GM12873 (cell line): ENCODE results near the gene ESM1.

ENCODE experiments used
- TF ChIP-seq, protein P1 (sequence below): IDR thresholded peaks from 2 replicates; pipeline ENCODE4 v1.5.1; 2012; ENCODE audit warnings: low read depth, mild to moderate bottlenecking, moderate library complexity, low read length, control low read depth; ENCODE audit not compliant: insufficient read depth; ENCODE audit errors: missing control alignments

ESM1 gene, protein sequence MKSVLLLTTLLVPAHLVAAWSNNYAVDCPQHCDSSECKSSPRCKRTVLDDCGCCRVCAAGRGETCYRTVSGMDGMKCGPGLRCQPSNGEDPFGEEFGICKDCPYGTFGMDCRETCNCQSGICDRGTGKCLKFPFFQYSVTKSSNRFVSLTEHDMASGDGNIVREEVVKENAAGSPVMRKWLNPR

GRCh38 chr5:54985301-54986268, at the start of gene ESM1:
TSS of gene ESM1 (minus strand) at chr5:54985593. CDS start at chr5:54985517, 76 bp downstream.
- TF ChIP-seq, protein P1, sequence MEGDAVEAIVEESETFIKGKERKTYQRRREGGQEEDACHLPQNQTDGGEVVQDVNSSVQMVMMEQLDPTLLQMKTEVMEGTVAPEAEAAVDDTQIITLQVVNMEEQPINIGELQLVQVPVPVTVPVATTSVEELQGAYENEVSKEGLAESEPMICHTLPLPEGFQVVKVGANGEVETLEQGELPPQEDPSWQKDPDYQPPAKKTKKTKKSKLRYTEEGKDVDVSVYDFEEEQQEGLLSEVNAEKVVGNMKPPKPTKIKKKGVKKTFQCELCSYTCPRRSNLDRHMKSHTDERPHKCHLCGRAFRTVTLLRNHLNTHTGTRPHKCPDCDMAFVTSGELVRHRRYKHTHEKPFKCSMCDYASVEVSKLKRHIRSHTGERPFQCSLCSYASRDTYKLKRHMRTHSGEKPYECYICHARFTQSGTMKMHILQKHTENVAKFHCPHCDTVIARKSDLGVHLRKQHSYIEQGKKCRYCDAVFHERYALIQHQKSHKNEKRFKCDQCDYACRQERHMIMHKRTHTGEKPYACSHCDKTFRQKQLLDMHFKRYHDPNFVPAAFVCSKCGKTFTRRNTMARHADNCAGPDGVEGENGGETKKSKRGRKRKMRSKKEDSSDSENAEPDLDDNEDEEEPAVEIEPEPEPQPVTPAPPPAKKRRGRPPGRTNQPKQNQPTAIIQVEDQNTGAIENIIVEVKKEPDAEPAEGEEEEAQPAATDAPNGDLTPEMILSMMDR, result no peak

DNA sequence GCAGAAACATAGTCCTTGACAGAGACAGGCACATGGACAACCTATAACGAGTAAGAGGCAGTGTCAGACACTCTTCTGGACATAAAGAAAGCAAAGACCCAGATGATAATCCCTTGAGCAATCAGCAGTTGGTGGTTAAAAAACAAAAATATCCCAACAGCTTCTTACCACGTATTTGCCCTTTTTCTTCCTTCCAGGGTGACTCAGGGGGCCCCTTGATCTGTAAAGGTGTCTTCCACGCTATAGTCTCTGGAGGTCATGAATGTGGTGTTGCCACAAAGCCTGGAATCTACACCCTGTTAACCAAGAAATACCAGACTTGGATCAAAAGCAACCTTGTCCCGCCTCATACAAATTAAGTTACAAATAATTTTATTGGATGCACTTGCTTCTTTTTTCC, 48.2 kb upstream of the ESM1 start:
- TF ChIP-seq, protein P1, result no peak

DNA sequence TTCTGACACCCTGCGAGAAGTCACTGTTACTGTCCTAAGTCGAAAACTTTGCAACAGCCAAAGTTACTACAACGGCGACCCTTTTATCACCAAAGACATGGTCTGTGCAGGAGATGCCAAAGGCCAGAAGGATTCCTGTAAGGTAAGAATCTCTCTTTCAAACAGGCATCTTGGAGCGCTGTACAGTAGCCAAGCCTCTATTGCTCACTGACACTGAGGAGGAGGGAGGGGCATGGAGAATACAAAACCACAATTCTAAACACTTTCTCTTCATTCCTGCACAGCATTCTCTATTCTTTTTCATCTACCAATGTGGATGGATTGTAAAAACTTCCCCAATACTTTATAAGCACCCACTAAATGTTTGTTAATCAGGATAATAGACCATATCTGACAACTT, 46.1 kb upstream of the ESM1 start:
- TF ChIP-seq, protein P1, result no peak

GRCh38 chr5:55030676-55031369, 45.4 kb upstream of the ESM1 start:
- TF ChIP-seq, protein P1, result no peak

GRCh38 chr5:55030220-55030619, 44.8 kb upstream of the ESM1 start:
- TF ChIP-seq, protein P1, result no peak

DNA sequence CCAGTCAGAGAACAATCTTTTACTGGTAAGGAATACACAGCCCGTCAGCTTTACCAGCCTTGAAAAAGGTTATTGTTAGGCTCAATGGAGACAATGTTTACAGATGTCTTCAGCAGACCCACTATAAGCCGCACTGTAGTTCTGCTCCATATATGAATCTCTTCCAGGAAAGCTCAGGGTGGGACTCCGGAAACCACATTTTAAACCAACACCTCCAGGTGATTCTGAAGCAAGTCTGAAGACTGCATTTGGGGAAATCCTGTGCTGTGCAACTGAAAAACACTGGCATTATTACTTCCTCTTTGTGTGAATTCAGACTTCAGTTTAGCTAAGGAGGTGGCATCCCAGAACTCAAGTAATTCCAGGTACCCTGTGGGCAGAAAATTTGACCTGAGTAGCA, 42.2 kb upstream of the ESM1 start:
- TF ChIP-seq, protein P1, result no peak

DNA sequence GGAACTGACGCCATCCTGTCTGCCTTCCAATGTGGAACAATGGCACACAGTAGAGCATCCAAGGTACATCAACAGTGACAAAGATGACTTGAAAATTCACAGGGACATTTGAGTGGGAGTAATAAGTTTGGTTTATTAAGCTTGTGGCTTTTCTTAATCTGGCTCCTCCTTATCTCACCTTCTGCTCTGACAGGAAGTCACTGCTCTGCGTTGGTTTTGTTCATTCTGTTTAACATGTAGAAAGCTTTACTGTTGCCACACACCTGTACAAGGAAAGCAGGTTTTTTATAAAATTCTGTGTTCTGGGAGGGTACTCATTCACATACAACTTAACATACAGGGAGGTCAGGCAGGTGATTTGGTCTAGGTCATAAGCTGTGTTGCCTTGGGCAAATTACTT, 37.1 kb upstream of the ESM1 start:
- TF ChIP-seq, protein P1, result no peak
